ENCODE measurements around the gene FOXA2. TPM values are rescaled to one million over a fixed set of nuclear protein-coding genes. Genes with fewer than 3 reads are reported as not detected.
"Not testable (repeated sequence)": the region's sequence is repeated elsewhere in the genome, so short reads cannot be mapped to it uniquely, and the experiment has no call there.

FOXA2 gene
- total and polyA plus RNA-seq, 4 donors = 0.60 to 0.83 (median 0.60) TPM; not detected in 1

DNA sequence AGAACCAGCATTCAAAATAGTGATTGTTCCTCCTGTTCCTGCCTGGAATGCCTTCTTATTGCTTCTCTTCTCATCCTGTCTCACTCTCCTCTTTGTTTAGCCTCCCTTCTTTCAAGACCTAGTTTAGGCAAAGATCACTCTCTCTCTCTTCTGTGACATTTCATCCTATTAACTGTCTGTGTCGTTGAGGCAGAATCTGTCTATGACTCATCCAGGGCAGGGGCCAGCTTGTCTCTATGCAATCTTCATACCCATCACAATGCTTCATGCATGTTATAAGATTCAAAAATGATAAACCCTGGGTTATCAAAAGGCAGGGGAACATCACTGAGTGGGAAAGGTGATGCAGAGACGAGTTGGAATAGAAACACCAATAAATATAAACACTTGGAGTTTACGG is 32.2 kb upstream of the FOXA2 start:
- no peaks in the 10 kb centered on the region for H3K9me3 ChIP-seq (ENCODE audit: control insufficient read depth, insufficient read depth, low read length)
- no peak overlapping the region for H3K4me3 ChIP-seq (ENCODE audit: low read depth, low read length)
- H3K27ac ChIP-seq (ENCODE audit: low read depth, low read length) = no peak overlapping the region
- no peaks in the 10 kb centered on the region for H3K4me1 ChIP-seq (ENCODE audit: control insufficient read depth, insufficient read depth, low read length)
- no peak for DNase-seq (ENCODE audit: low read depth in 4 of 6, low spot score in 6 of 6)
- no CpG with 5 or more reads among the region's 3 CpGs for WGBS (ENCODE audit: insufficient coverage)
- no peaks in the 10 kb centered on the region for H3K36me3 ChIP-seq (ENCODE audit: control insufficient read depth, insufficient read depth, low read length)
- no peaks in the 10 kb centered on the region for H3K27me3 ChIP-seq (ENCODE audit: control insufficient read depth, insufficient read depth, low read length)

DNA sequence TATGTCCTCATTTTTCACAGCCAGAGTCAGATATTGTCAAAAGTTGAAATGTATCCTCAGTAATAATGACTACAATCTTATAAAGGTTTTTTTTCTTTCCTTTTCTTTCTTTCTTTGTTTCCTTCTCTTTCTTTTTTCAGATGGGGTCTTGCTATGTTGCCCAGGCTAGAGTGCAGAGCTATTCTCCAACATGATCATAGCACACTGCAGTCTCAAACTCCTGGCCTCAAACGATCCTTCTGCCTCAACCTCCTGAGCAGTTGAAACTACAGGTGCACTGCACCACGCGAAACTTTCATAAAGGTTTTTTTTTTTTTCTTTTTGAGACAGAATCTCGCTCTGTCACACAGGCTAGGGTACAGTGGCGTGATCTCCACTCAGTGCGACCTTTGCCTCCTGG is 31.1 kb upstream of the FOXA2 start:
- Histone ChIP-seq H3K36me3 (ENCODE audit: control insufficient read depth, insufficient read depth, low read length) (no peaks in the 10 kb centered on the region), H3K4me1 (ENCODE audit: control insufficient read depth, insufficient read depth, low read length) (no peaks in the 10 kb centered on the region), H3K27me3 (ENCODE audit: control insufficient read depth, insufficient read depth, low read length) (no peaks in the 10 kb centered on the region), H3K4me3 (ENCODE audit: low read depth, low read length) (no peak overlapping the region), H3K9me3 (ENCODE audit: control insufficient read depth, insufficient read depth, low read length) (no peaks in the 10 kb centered on the region), H3K27ac (ENCODE audit: low read depth, low read length) (no peak overlapping the region)
- DNase-seq (ENCODE audit: low read depth in 4 of 6, low spot score in 6 of 6) = no peak
- 92% methylated on average over 6 of the region's 6 CpGs for WGBS (ENCODE audit: insufficient coverage)

DNA sequence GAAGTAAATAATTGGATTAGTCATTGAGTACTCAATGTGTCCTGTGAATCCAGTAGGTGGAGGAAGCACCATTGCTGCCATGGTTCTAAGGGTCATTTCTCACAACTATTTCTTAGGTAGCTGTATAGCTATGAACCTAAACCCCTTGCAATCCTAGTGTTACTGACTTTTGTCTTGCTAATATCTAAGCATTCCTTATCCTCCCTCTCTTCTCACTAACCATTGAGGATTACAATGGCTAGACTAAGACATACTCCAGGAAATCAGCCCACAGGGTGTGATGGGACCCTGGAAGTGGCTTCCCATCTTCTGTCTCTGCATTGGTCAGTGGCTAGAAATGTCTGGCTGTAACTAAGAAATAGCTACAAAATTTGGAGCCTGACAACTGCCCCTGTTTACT is 27.3 kb upstream of the FOXA2 start:
- no peak overlapping the region for H3K27ac ChIP-seq (ENCODE audit: low read depth, low read length)
- H3K4me1 ChIP-seq (ENCODE audit: control insufficient read depth, insufficient read depth, low read length) = no peaks in the 10 kb centered on the region
- DNase-seq (ENCODE audit: low read depth in 4 of 6, low spot score in 6 of 6) = no peak
- H3K36me3 ChIP-seq (ENCODE audit: control insufficient read depth, insufficient read depth, low read length) = no peaks in the 10 kb centered on the region
- H3K4me3 ChIP-seq (ENCODE audit: low read depth, low read length) = no peak overlapping the region
- H3K9me3 ChIP-seq (ENCODE audit: control insufficient read depth, insufficient read depth, low read length) = no peaks in the 10 kb centered on the region
- H3K27me3 ChIP-seq (ENCODE audit: control insufficient read depth, insufficient read depth, low read length) = no peaks in the 10 kb centered on the region

DNA sequence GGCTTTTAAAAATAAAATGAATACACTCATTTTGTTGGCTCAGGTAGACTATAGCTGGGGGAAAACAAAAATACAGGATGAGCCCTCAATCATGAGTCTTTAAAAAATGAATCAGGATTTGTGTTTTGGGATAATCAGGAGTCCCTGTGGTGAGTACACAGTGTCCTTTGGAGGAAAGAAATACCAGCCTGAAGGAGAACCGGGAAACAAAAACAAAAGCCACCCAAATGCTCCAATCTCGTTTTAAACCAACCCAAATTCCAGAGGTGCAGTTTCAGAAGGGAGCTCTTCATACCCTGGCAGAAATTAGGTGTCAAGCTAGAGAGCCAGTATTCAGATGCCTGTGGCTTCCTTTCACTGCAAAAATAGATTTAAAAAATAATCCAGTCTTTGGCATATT is 23.3 kb upstream of the FOXA2 start:
- DNase-seq (ENCODE audit: low read depth in 4 of 6, low spot score in 6 of 6) = no peak
- Histone ChIP-seq H3K27ac (ENCODE audit: low read depth, low read length) (no peak overlapping the region), H3K36me3 (ENCODE audit: control insufficient read depth, insufficient read depth, low read length) (no peaks in the 10 kb centered on the region), H3K4me1 (ENCODE audit: control insufficient read depth, insufficient read depth, low read length) (no peaks in the 10 kb centered on the region), H3K9me3 (ENCODE audit: control insufficient read depth, insufficient read depth, low read length) (no peaks in the 10 kb centered on the region), H3K27me3 (ENCODE audit: control insufficient read depth, insufficient read depth, low read length) (peaks cover 2% of the 10 kb centered on the region), H3K4me3 (ENCODE audit: low read depth, low read length) (no peak overlapping the region)
- WGBS (ENCODE audit: insufficient coverage) = 0% methylated on average over 1 of the region's 2 CpGs

DNA sequence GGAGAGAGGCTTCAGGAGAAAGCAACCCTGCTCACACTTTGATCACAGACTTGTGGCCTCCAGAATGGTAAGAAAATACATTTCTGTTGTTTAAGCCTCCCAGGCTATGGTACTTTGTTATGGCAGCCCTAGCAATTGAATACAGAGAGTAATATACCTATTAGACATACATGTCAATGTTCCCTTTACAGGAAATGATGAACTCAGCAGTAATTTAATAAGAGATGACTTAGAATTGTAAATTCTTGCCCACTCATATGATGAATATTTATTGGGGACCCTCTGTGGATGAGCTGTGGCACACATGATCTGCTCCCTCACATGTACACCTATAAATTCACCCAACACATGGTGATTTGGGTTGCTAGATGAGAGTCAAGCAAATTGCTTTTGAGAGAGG is 20.4 kb upstream of the FOXA2 start:
- Histone ChIP-seq H3K27me3 (ENCODE audit: control insufficient read depth, insufficient read depth, low read length) (peaks cover 4% of the 10 kb centered on the region), H3K9me3 (ENCODE audit: control insufficient read depth, insufficient read depth, low read length) (no peaks in the 10 kb centered on the region)
- no peak for DNase-seq (ENCODE audit: low read depth in 4 of 6, low spot score in 6 of 6)

DNA sequence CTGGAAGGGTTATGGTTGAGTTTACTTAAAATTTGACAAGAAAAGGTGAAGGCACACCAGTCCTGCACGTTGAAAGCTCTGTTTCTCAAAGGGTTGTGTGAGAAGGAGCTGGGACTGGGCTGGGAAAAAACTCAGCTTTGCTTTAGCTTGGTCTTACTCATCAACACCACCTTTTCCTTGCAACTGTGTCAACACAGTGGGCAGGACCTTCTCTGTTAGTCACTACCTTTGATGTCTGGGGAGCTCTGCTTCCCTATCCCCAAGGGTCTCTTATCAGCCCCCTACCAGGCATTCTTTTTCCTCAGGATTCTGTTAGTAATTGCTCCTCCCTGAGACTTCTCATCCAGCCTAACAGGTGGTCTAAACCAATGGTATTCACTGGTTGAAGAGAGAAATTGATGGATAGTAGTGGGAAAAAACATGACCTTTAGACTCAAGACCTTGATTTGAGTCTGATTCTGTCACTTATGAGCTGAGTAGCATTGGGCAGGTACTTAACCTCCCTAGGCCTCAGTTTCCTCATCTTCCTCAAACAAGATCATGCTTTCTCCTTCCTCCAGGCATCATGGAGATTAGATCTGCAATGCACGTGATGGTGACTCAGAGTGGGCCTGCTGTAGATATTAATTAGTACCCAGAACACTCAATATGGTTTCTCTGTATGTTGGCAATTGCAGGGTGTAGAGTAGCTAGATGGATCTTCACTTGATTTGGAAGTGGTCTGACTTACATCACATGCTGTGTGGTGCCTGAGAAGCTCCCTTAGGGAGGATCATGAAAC is 17.2 kb upstream of the FOXA2 start:
- peaks cover 10% of the 10 kb centered on the region for H3K27me3 ChIP-seq (ENCODE audit: control insufficient read depth, insufficient read depth, low read length)
- no CpG with 5 or more reads among the region's 2 CpGs for WGBS (ENCODE audit: insufficient coverage)
- DNase-seq (ENCODE audit: low read depth in 4 of 6, low spot score in 6 of 6) = no peak
- H3K36me3 ChIP-seq (ENCODE audit: control insufficient read depth, insufficient read depth, low read length) = no peaks in the 10 kb centered on the region
- H3K27ac ChIP-seq (ENCODE audit: low read depth, low read length) = no peak overlapping the region
- H3K9me3 ChIP-seq (ENCODE audit: control insufficient read depth, insufficient read depth, low read length) = no peaks in the 10 kb centered on the region
- no peaks in the 10 kb centered on the region for H3K4me1 ChIP-seq (ENCODE audit: control insufficient read depth, insufficient read depth, low read length)
- H3K4me3 ChIP-seq (ENCODE audit: low read depth, low read length) = no peak overlapping the region

More for the DNA sequence above, 20.4 kb upstream of the FOXA2 start:
- no peak overlapping the region for H3K4me3 ChIP-seq (ENCODE audit: low read depth, low read length)
- H3K36me3 ChIP-seq (ENCODE audit: control insufficient read depth, insufficient read depth, low read length) = no peaks in the 10 kb centered on the region
- no peaks in the 10 kb centered on the region for H3K4me1 ChIP-seq (ENCODE audit: control insufficient read depth, insufficient read depth, low read length)
- no peak overlapping the region for H3K27ac ChIP-seq (ENCODE audit: low read depth, low read length)

DNA sequence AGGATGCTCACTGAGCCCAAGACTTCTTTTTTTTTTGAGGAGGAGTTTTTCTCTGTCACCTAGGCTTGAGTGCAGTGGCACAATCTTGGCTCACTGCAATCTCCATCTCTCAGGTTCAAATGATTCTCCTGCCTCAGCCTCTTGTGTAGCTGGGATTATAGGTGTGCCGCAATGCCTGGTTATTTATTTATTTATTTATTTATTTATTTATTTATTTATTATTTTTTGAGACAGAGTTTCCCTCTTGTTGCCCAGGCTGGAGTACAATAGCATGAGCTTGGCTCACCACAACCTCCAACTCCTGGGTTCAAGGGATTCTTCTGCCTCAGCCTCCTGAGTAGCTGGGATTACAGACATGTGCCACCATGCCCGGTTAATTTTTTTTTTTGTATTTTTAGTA is 14.9 kb upstream of the FOXA2 start:
- not testable (repeated sequence) for H3K36me3 ChIP-seq (ENCODE audit: control insufficient read depth, insufficient read depth, low read length); DNase-seq (ENCODE audit: low read depth in 4 of 6, low spot score in 6 of 6); H3K4me1 ChIP-seq (ENCODE audit: control insufficient read depth, insufficient read depth, low read length); H3K9me3 ChIP-seq (ENCODE audit: control insufficient read depth, insufficient read depth, low read length); H3K27ac ChIP-seq (ENCODE audit: low read depth, low read length); H3K4me3 ChIP-seq (ENCODE audit: low read depth, low read length)
- H3K27me3 ChIP-seq (ENCODE audit: control insufficient read depth, insufficient read depth, low read length) = peaks cover 20% of the 10 kb centered on the region
- no CpG with 5 or more reads among the region's 2 CpGs for WGBS (ENCODE audit: insufficient coverage)

DNA sequence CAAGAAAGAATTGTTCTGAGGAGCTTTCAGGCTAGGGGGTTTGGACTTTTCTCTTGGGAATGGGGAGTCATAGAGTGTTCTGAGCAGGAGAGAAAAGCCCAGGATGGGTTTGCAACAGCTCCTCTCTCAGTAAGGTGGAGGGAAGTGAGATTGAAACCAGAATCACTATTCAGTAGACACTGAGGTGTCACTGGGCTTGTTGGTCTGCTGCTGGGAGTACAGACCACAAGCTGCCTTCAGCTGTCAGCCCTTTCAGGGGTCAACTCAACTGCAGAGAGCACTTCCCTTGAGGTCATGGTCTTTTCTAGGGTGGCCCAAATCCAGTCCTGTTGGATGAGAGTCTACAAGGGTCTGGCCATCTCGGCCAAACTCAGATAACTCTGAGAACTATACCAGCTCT is 12.9 kb upstream of the FOXA2 start:
- Histone ChIP-seq H3K36me3 (ENCODE audit: control insufficient read depth, insufficient read depth, low read length) (no peaks in the 10 kb centered on the region), H3K9me3 (ENCODE audit: control insufficient read depth, insufficient read depth, low read length) (no peaks in the 10 kb centered on the region), H3K4me1 (ENCODE audit: control insufficient read depth, insufficient read depth, low read length) (no peaks in the 10 kb centered on the region), H3K27me3 (ENCODE audit: control insufficient read depth, insufficient read depth, low read length) (peaks cover 25% of the 10 kb centered on the region), H3K27ac (ENCODE audit: low read depth, low read length) (no peak overlapping the region), H3K4me3 (ENCODE audit: low read depth, low read length) (no peak overlapping the region)
- 83% methylated on average over 1 of the region's 1 CpG for WGBS (ENCODE audit: insufficient coverage)
- DNase-seq (ENCODE audit: low read depth in 4 of 6, low spot score in 6 of 6) = no peak

DNA sequence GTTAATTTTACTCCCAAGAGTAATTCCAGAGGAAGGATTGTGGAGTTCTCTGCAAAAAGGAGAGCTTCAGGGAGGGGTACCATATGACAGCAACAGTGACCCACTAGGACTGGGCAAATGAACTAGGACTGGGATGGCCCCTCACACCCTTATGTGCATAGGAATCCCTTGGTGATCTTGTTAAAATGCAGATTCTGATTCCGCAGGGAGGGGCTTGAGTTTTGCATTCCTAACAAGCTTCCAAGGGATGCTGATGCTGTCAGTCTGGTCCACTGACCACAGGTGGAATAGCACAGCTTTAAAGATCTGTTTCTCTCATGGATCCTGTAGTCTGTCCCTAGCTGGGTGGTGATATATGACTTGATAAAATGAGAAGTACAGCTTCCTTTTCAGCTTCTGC is 6.3 kb upstream of the FOXA2 start:
- 9% methylated on average over 1 of the region's 1 CpG for WGBS (ENCODE audit: insufficient coverage)
- Histone ChIP-seq H3K36me3 (ENCODE audit: control insufficient read depth, insufficient read depth, low read length) (no peaks in the 10 kb centered on the region), H3K4me1 (ENCODE audit: control insufficient read depth, insufficient read depth, low read length) (peaks cover 13% of the 10 kb centered on the region), H3K9me3 (ENCODE audit: control insufficient read depth, insufficient read depth, low read length) (no peaks in the 10 kb centered on the region), H3K27me3 (ENCODE audit: control insufficient read depth, insufficient read depth, low read length) (peaks cover 72% of the 10 kb centered on the region), H3K27ac (ENCODE audit: low read depth, low read length) (no peak overlapping the region), H3K4me3 (ENCODE audit: low read depth, low read length) (no peak overlapping the region)
- DNase-seq (ENCODE audit: low read depth in 4 of 6, low spot score in 6 of 6) = no peak

DNA sequence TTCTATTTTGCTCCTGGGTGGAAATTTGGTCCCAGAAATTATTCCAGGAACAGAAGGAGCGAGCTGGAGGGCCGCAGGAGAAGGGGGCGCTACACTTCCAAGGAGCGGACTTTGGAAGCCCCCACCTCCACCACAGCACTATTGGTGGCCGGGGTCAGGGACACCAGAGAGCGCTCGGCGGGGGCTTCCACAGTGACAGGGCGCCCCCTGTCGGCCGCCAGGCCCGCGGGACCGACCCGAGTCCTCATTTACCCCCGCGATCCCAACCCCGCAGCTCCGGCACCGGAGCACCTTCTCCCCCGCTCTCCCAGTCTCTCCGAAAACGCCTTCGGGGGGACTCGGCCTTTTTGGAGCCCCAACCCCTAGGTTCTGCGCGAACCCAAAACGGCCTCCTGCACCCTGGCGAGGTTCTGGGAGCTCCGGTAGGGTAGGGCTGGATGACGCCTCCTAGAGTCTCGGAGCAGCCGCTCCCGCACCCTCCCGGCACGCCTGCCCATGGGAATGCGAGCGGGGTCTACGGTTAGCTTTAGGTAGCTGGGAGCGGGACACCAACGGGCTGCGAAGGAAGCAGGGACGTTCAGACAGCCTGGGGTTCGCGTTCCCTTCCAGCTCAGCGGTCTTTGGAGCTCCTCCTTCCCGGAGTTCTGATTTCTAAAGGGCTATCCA is 2.4 kb upstream of the FOXA2 start:
- H3K36me3 ChIP-seq (ENCODE audit: control insufficient read depth, insufficient read depth, low read length) = no peaks in the 10 kb centered on the region
- H3K27ac ChIP-seq (ENCODE audit: low read depth, low read length) = no peak overlapping the region
- 1% methylated on average over 45 of the region's 47 CpGs for WGBS (ENCODE audit: insufficient coverage)
- H3K4me3 ChIP-seq (ENCODE audit: low read depth, low read length) = no peak overlapping the region
- peaks cover 94% of the 10 kb centered on the region for H3K27me3 ChIP-seq (ENCODE audit: control insufficient read depth, insufficient read depth, low read length)
- DNase-seq (ENCODE audit: low read depth in 4 of 6, low spot score in 6 of 6) = no peak
- H3K9me3 ChIP-seq (ENCODE audit: control insufficient read depth, insufficient read depth, low read length) = no peaks in the 10 kb centered on the region
- H3K4me1 ChIP-seq (ENCODE audit: control insufficient read depth, insufficient read depth, low read length) = peaks cover 34% of the 10 kb centered on the region
